GM12865 (cell line): Measurements from ENCODE around the gene GPR35.

ENCODE experiments used
- DNase-seq: peaks from one replicate; pipeline ENCODE4 v3.0.0; 2010; ENCODE audit warnings: low read depth
- H3K4me3 ChIP-seq: 2 replicates; pipeline ENCODE4 v1.5.1; 2011; ENCODE audit warnings: mild to moderate bottlenecking, low read depth, low read length, control low read depth
- CTCF ChIP-seq: IDR thresholded peaks from 2 replicates; pipeline ENCODE4 v1.5.1; 2011; ENCODE audit warnings: low read length, control low read depth, low read depth, inconsistent platforms; ENCODE audit not compliant: insufficient read depth; ENCODE audit errors: missing control alignments

Gene GPR35

GRCh38 chr2:240644859-240645301 is 19.6 kb downstream of the GPR35 start:
- DNase-seq, result no peak
- no peak for TF ChIP-seq CTCF
- H3K4me3 ChIP-seq, result no peak overlapping the region

- no peak for DNase-seq
- no peak for TF ChIP-seq CTCF
- no peak overlapping the region for H3K4me3 ChIP-seq
Measured at GRCh38 chr2:240645346-240645745, 20.1 kb downstream of the GPR35 start.

GRCh38 chr2:240645801-240646175 is 20.5 kb downstream of the GPR35 start:
- no peak overlapping the region for H3K4me3 ChIP-seq
- no peak for TF ChIP-seq CTCF
- no peak for DNase-seq

- no peak overlapping the region for H3K4me3 ChIP-seq
- no peak for DNase-seq
- TF ChIP-seq CTCF, result no peak
Measured at GRCh38 chr2:240646176-240646899, 21.1 kb downstream of the GPR35 start.

- DNase-seq, result no peak
- TF ChIP-seq CTCF, result no peak
- no peak overlapping the region for H3K4me3 ChIP-seq
Measured at GRCh38 chr2:240646900-240647502, 21.7 kb downstream of the GPR35 start.

GRCh38 chr2:240647503-240648154 is 22.3 kb downstream of the GPR35 start:
- TF ChIP-seq CTCF, result no peak
- no peak for DNase-seq
- no peak overlapping the region for H3K4me3 ChIP-seq
